NCI-H446 treated with DMSO at 0.1 percent for 48 hours (cell line): ENCODE data around the gene C11orf91.
"Not testable (repeated sequence)": the region's sequence is repeated elsewhere in the genome, so short reads cannot be mapped to it uniquely, and the experiment has no call there.

Source experiments
- DNase-seq: peaks from one replicate; lab custom pipeline; 2025; lab: John Stamatoyannopoulos, UW

The C11orf91 gene

DNA sequence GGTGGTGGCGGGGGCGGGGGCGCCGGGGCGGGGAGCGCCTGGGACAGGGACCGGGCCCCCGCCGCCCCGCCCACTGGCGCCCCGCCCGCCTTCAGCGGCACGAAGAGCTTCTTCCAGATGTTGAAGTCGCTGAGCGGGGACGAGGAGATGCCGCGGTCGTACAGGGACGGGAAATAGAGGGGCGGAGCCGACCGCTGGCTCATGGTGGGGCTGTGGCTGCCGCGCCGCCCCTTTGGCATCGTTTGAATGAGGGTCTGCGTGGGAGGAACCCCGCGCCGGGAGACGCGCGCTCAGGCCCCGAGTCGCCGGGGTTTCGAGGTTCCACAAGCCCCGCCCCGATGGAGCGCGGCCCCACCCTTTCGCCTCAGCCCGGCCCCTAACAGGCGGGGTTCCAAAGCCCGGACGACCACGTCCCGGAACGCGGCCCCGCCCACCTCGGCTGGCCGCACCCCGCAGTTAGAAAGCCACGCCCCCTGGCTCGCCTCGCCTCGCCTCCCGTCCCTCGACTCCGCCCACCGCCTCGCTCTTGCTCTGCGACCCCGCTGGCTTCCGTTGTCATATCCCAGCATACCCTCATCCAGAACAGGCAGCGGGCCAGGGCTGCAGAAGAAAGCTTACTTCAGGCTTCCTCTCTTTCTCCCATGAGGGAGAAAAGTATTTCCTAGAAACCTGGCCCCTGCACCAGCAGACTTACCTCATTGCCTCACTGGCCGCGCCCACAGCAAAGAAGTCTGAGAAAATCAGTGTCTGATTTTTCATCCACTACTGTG, at the start of gene C11orf91:
Gene C11orf91, minus strand, starts transcription at position 325 of the 770 bp plus-strand sequence. Its CDS starts 86 bp downstream, at position 239.
- DNase-seq, result peak; percentile 88

- DNase-seq, result peak; percentile 39
Measured at GRCh38 chr11:33747979-33748378, 47.4 kb upstream of the C11orf91 start.

DNA sequence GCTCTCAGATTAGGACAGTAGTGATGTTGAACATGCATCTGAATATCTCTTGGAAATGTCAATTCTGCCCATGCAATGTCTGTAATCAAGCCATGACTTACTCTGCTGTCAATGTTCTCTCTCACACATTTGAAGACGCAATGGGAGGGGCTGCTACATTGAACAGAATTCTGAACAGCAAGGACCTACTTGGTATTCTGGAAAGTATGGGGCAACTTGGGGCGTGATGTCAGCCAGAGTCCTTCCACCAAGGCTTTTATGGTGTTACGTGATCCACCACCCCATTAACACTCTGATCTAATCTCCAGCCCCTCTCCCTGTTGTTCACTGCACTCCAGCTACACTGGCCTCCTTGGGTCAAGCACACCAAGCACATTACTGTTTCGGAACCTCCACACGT, 42.7 kb upstream of the C11orf91 start:
- no peak for DNase-seq

GRCh38 chr11:33742249-33742851, 41.7 kb upstream of the C11orf91 start:
- DNase-seq, result peak; percentile 30

DNA sequence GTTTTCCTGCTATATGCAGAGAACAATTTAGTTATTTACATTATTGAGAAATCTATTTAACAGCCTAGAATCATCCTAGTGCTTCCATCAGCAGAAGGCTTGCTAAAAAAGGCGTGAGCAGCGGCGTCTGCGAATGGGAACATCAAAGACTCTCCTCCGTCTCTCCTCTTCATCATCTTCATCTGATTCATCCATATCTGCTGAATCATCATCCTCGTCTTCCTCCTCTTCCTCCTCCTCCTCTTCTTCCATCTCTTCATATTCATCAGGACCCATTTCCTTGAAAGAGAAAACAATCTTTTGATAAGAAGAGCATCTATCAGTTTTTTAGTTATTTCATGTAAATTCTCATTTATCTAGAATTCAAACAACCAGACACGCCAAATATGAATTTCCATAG, 41.2 kb upstream of the C11orf91 start:
- DNase-seq, result no peak

GRCh38 chr11:33737362-33737821, 36.8 kb upstream of the C11orf91 start:
- DNase-seq, result no peak

DNA sequence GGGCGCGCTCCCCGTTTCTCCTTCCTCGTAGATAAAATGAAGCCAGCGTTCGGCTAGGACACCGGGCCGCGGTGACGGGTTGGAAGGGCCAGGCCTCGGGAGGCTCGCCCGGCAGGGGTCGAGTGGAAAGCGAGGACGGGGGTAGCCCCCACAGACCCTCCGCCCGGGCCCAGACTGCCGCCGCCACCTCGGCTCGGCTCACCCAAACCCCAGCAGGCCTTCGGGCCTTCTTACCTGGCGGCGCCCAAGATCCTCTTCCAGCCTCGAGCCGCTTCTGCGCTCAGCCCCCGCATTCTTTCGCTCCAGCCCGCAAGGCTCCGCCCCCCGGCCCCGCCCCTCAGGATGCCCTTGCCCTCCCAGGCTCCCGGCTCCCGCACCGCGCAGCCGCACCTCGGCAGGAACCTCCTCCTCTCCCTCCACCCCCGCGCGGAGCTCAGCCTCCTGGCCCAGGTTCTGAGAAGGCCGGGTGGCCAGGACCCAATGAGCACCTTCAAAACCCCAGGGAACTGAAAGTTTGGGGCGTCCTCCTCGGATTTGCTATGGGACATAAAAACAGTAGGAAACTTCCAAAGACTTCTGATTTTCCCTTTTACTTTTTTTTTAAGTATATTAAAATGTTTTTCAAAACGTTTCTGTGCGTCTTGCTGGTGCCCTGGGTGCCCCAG, 35.7 kb upstream of the C11orf91 start, which contains the start of gene CD59:
Gene CD59, minus strand, starts transcription at position 276 of the 665 bp plus-strand sequence. CDS start 13,978 bp downstream, outside the sequence.
- peak; percentile 66 for DNase-seq

- DNase-seq, result no peak
Measured at GRCh38 chr11:33735271-33736147, 34.9 kb upstream of the C11orf91 start.

- DNase-seq, result no peak
Measured at GRCh38 chr11:33734441-33735270, 34.0 kb upstream of the C11orf91 start.

- DNase-seq, result no peak
Measured at GRCh38 chr11:33733980-33734379, 33.4 kb upstream of the C11orf91 start.

DNA sequence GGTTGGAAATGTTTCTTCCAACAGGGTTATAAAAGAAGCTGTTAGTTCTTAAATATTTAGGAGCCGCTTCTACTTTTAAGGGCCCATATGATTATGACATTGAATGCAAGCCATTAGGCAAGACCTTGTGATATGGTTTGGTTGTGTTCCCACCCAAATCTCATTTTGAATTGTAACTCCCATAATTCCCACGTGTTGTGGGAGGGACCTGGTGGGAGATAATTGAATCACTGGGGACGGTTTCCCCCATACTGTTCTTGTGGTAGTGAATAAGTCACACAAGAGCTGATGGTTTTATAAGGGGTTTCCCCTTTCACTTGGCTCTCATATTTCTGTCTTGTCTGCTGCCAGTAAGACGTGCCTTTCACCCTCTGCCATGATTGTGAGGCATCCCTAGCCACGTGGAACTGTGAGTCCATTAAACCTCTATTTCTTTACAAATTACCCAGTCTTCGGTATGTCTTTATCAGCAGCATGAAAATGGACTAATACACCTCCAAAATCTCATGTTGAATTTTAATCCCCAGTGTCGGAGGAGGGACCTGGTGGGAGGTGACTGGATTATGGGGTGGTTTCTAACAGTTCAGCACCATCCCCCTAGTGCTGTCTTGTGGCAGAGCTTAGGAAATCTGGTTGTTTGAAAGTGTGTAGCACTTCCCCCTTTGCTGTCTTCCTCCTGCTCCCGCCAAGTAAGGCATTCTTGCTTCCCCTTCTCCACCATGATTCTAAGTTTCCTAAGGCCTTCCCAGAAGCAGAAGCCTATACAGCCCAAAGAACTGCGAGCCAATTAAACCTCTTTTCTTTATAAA, 31.3 kb upstream of the C11orf91 start:
- no peak for DNase-seq

DNA sequence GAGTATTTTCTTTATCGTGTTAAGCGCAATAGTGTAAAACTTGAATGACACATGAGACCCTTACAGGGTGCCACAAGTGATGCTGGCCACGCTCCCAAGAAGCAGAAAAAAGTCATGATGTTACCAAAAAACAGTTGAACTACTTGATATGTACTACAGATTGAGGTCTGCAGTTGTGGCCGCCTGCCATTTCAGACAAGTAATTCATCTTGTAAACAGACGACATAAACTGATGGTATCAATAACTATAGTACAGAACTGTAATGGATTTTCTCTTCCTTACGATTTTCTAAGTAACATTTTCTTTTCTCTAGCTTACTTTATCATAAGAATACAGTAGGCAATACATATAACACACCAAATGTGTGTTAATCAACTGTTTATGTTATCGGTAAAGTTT, 30.1 kb upstream of the C11orf91 start:
- no peak for DNase-seq

GRCh38 chr11:33729072-33729664, 28.5 kb upstream of the C11orf91 start:
- not testable (repeated sequence) for DNase-seq

DNA sequence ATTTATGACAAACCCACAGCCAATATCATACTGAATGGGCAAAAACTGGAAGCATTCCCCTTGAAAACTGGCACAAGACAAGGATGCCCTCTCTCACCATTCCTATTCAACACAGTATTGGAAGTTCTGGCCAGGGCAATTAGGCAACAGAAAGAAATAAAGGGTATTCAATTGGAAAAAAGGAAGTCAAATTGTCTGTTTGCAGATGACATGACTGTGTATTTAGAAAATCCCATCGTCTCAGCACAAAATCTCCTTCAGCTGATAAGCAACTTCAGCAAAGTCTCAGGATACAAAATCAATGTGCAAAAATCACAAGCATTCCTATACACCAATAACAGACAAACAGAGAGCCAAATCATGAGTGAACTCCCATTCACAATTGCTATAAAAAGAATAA, 26.9 kb upstream of the C11orf91 start:
- DNase-seq, result not testable (repeated sequence)

GRCh38 chr11:33725496-33725895, 24.9 kb upstream of the C11orf91 start:
- no peak for DNase-seq

GRCh38 chr11:33724644-33725035, 24.0 kb upstream of the C11orf91 start:
- DNase-seq, result peak; percentile 89

DNA sequence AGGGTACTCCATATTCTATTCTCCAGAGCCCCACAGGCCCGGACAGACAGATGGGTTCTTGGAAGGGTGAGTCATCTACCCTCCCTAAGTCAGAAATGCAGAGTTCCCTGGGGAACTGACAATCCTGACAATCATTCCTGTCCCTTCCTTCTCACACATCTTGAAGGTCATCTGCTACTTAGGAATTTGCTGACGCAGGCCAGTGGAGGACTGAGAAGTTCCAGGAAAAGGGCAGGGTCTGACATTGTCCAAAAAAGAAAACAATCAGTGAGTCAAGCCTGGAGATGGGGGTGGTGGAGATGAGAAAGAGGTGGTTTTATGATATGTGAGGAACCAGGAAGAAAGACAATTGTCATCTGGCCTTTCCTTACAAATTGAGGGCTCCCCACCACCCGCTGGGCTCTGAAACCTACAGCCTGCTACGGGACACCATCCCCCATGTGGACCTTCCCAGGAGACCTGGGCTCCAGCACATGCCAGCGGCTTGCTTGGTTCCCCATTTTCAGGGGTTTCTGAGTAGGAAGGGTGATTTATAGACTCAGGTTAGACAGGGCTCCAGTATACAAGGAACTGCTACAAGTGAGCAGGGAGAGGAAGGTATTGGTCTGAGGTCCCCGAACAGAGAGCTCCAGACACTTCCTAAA, 22.7 kb upstream of the C11orf91 start:
- DNase-seq, result peak; percentile 23

- no peak for DNase-seq
Measured at GRCh38 chr11:33722590-33723234, 22.1 kb upstream of the C11orf91 start.

GRCh38 chr11:33721984-33722383, 21.4 kb upstream of the C11orf91 start:
- DNase-seq, result no peak
